Measurements from ENCODE around the gene BLID.

BLID gene

GRCh38 chr11:122154994-122155393 is 39.0 kb upstream of the BLID start:
- Mint-ChIP-seq H3K9me3 (no peaks in the 10 kb centered on the region), H3K27me3 (ENCODE audit: low read depth, poor library complexity) (peaks cover 4% of the 10 kb centered on the region), H3K4me1 (peaks cover 28% of the 10 kb centered on the region), H3K4me3 (no peak overlapping the region), H3K36me3 (ENCODE audit: low read depth) (no peaks in the 10 kb centered on the region), H3K27ac (no peak overlapping the region)
- no peak for DNase-seq
- TF ChIP-seq, protein P1, sequence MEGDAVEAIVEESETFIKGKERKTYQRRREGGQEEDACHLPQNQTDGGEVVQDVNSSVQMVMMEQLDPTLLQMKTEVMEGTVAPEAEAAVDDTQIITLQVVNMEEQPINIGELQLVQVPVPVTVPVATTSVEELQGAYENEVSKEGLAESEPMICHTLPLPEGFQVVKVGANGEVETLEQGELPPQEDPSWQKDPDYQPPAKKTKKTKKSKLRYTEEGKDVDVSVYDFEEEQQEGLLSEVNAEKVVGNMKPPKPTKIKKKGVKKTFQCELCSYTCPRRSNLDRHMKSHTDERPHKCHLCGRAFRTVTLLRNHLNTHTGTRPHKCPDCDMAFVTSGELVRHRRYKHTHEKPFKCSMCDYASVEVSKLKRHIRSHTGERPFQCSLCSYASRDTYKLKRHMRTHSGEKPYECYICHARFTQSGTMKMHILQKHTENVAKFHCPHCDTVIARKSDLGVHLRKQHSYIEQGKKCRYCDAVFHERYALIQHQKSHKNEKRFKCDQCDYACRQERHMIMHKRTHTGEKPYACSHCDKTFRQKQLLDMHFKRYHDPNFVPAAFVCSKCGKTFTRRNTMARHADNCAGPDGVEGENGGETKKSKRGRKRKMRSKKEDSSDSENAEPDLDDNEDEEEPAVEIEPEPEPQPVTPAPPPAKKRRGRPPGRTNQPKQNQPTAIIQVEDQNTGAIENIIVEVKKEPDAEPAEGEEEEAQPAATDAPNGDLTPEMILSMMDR (IDR thresholded peaks at IDR 0.05) = no peak

GRCh38 chr11:122154227-122154626 is 38.2 kb upstream of the BLID start:
- Mint-ChIP-seq H3K4me3 (no peak overlapping the region), H3K4me1 (peaks cover 20% of the 10 kb centered on the region), H3K36me3 (ENCODE audit: low read depth) (no peaks in the 10 kb centered on the region), H3K27me3 (ENCODE audit: low read depth, poor library complexity) (peaks cover 4% of the 10 kb centered on the region), H3K9me3 (no peaks in the 10 kb centered on the region), H3K27ac (no peak overlapping the region)
- TF ChIP-seq, protein P1 (IDR thresholded peaks at IDR 0.05) = no peak
- no peak for DNase-seq

GRCh38 chr11:122153746-122154145 is 37.7 kb upstream of the BLID start:
- H3K4me1 Mint-ChIP-seq = peaks cover 15% of the 10 kb centered on the region
- no peaks in the 10 kb centered on the region for H3K9me3 Mint-ChIP-seq
- no peaks in the 10 kb centered on the region for H3K36me3 Mint-ChIP-seq (ENCODE audit: low read depth)
- no peak overlapping the region for H3K27ac Mint-ChIP-seq
- TF ChIP-seq, protein P1 (IDR thresholded peaks at IDR 0.05) = no peak
- H3K4me3 Mint-ChIP-seq = no peak overlapping the region
- H3K27me3 Mint-ChIP-seq (ENCODE audit: low read depth, poor library complexity) = peaks cover 4% of the 10 kb centered on the region
- no peak for DNase-seq

GRCh38 chr11:122150216-122151124 is 34.5 kb upstream of the BLID start:
- no peak for DNase-seq
- TF ChIP-seq, protein P1 (IDR thresholded peaks at IDR 0.05) = no peak
- H3K27ac Mint-ChIP-seq = no peak overlapping the region
- no peaks in the 10 kb centered on the region for H3K9me3 Mint-ChIP-seq
- H3K36me3 Mint-ChIP-seq (ENCODE audit: low read depth) = no peaks in the 10 kb centered on the region
- H3K27me3 Mint-ChIP-seq (ENCODE audit: low read depth, poor library complexity) = peaks cover 4% of the 10 kb centered on the region
- H3K4me3 Mint-ChIP-seq = no peak overlapping the region
- H3K4me1 Mint-ChIP-seq = no peaks in the 10 kb centered on the region

GRCh38 chr11:122149202-122149601 is 33.2 kb upstream of the BLID start:
- Mint-ChIP-seq H3K4me1 (no peaks in the 10 kb centered on the region), H3K27ac (no peak overlapping the region), H3K27me3 (ENCODE audit: low read depth, poor library complexity) (peaks cover 4% of the 10 kb centered on the region), H3K9me3 (no peaks in the 10 kb centered on the region), H3K4me3 (no peak overlapping the region), H3K36me3 (ENCODE audit: low read depth) (no peaks in the 10 kb centered on the region)
- TF ChIP-seq, protein P1 (IDR thresholded peaks at IDR 0.05) = no peak
- DNase-seq = no peak

GRCh38 chr11:122146475-122146874 is 30.5 kb upstream of the BLID start:
- Mint-ChIP-seq H3K27ac (no peak overlapping the region), H3K4me1 (no peaks in the 10 kb centered on the region), H3K27me3 (ENCODE audit: low read depth, poor library complexity) (peaks cover 4% of the 10 kb centered on the region), H3K36me3 (ENCODE audit: low read depth) (no peaks in the 10 kb centered on the region), H3K9me3 (no peaks in the 10 kb centered on the region), H3K4me3 (no peak overlapping the region)
- TF ChIP-seq, protein P1 (IDR thresholded peaks at IDR 0.05) = no peak
- no peak for DNase-seq

All from nephron progenitor cell (in vitro differentiated cells).